CD4-positive, alpha-beta T cell (primary cell): ENCODE measurements around the gene TADA3. TPM values are rescaled to one million over a fixed set of nuclear protein-coding genes. Genes with fewer than 3 reads are reported as not detected.

Experiments used
- ATAC-seq: fragments of 200-7000 bp; cut with Tn5 transposase; one replicate; pipeline ENCODE4 v1.10.0; 2022; ENCODE audit warnings: mild to moderate bottlenecking; ENCODE audit not compliant: poor library complexity
- CTCF ChIA-PET: fragments of 350-600 bp; sonication (Branson Sonifier 250); formaldehyde crosslinking; loops from one replicate; lab custom pipeline; 2021; ENCODE audit warnings: antibody characterized with exemption, inconsistent platforms; lab: Charles Lee
- POLR2A ChIA-PET: fragments of 350-600 bp; sonication (Branson Sonifier 250); formaldehyde crosslinking; loops from one replicate; lab custom pipeline; 2021; ENCODE audit warnings: antibody characterized with exemption, inconsistent platforms; lab: Charles Lee
- DNase-seq, 14 experiments: peaks; one replicate each; pipeline ENCODE4 v3.0.0-alpha.2; 2013 to 2020; ENCODE audit warnings: mixed read lengths in 2 of 14
- H3K27ac ChIP-seq, 2 donors: one replicate each; pipeline versions ENCODE4 v1.5.1 to v1.7.0; 2013; ENCODE audit warnings: low read length in 2 of 2, low read depth in 1 of 2, mild to moderate bottlenecking in 1 of 2
- H3K27me3 ChIP-seq, 2 experiments: 1 replicate in 1 of 2; 2 replicates in 1 of 2; pipeline versions ENCODE4 v1.6.1 to v1.7.0; 2013; ENCODE audit warnings: low read length in 2 of 2, control low read depth in 1 of 2, mild to moderate bottlenecking in 1 of 2, moderate library complexity in 1 of 2; ENCODE audit not compliant: insufficient read depth in 2 of 2, control insufficient read depth in 1 of 2
- H3K36me3 ChIP-seq: one replicate; pipeline ENCODE4 v1.6.1; 2013; ENCODE audit warnings: low read length, control low read depth; ENCODE audit not compliant: insufficient read depth
- H3K4me1 ChIP-seq: one replicate; pipeline ENCODE4 v1.6.1; 2013; ENCODE audit warnings: low read length, control low read depth; ENCODE audit not compliant: insufficient read depth
- H3K4me3 ChIP-seq: one replicate; pipeline ENCODE4 v1.5.1; 2013; ENCODE audit warnings: mild to moderate bottlenecking, low read length, moderate library complexity
- H3K9me3 ChIP-seq, 2 experiments: 1 replicate in 1 of 2; 2 replicates in 1 of 2; pipeline versions ENCODE4 v1.6.1 to v1.7.0; 2013; ENCODE audit warnings: low read length in 2 of 2, mild to moderate bottlenecking in 2 of 2, control low read depth in 1 of 2, moderate library complexity in 1 of 2; ENCODE audit not compliant: control insufficient read depth in 1 of 2, insufficient read depth in 1 of 2
- H3K27ac Mint-ChIP-seq: one replicate; pipeline ENCODE4 v1.8.0; 2020; ENCODE audit warnings: mixed read lengths
- H3K27me3 Mint-ChIP-seq: one replicate; pipeline ENCODE4 v1.8.0; 2021; ENCODE audit warnings: mixed read lengths
- H3K36me3 Mint-ChIP-seq: one replicate; pipeline ENCODE4 v1.8.0; 2021; ENCODE audit warnings: low read depth, mixed read lengths
- H3K4me1 Mint-ChIP-seq: one replicate; pipeline ENCODE4 v1.8.0; 2021; ENCODE audit warnings: low read depth, mixed read lengths
- H3K4me3 Mint-ChIP-seq: one replicate; pipeline ENCODE4 v1.8.0; 2020; ENCODE audit warnings: mild to moderate bottlenecking, mixed read lengths
- H3K9me3 Mint-ChIP-seq: one replicate; pipeline ENCODE4 v1.8.0; 2020; ENCODE audit warnings: mixed read lengths
- CTCF ChIP-seq: fragments of 200-600 bp; IDR thresholded peaks from one replicate; pipeline ENCODE4 v1.8.0; 2022; ENCODE audit warnings: antibody characterized with exemption, mild to moderate bottlenecking
- intact Hi-C, 2 experiments: fragments of 100-400 bp; cut with DNase I in 1 of 2; cut with micrococcal nuclease in 1 of 2; formaldehyde crosslinking; loops; one replicate each; pipeline versions ENCODE4 v1.15.1 to v1.9.0; 2023 to 2025; cut with DNase I, micrococcal nuclease
- total RNA-seq, 174 experiments: library from RNA in 2 of 174; stranded (reverse) in 2 of 174; gene quantifications; one replicate each; pipeline ENCODE4 v1.2.3 and lab custom pipeline; 2021 to 2026

Gene TADA3
- total RNA-seq, 2 experiments from 2014 or later, result 14.7 to 16.5 TPM

- DNase-seq (no peak), ATAC-seq (no peak)
- Histone ChIP-seq H3K36me3 (peaks cover 89% of the 10 kb centered on the region), H3K27ac (no peak overlapping the region), H3K4me1 (peaks cover 34% of the 10 kb centered on the region), H3K9me3 (no peaks in the 10 kb centered on the region), H3K27me3 (no peaks in the 10 kb centered on the region), H3K4me3 (no peak overlapping the region)
- intact Hi-C loops, result no loop called here
- no peak overlapping the region for H3K4me3 Mint-ChIP-seq
- CTCF ChIA-PET, result no interaction called here
- no peak for TF ChIP-seq CTCF
- peaks cover 75% of the 10 kb centered on the region for H3K36me3 Mint-ChIP-seq
- peaks cover 53% of the 10 kb centered on the region for H3K4me1 Mint-ChIP-seq
- H3K9me3 Mint-ChIP-seq, result no peaks in the 10 kb centered on the region
- POLR2A ChIA-PET, result no interaction called here
- no peaks in the 10 kb centered on the region for H3K27me3 Mint-ChIP-seq
- H3K27ac Mint-ChIP-seq, result no peak overlapping the region
Observed at GRCh38 chr3:9785602-9786001, 6.7 kb downstream of the TADA3 start.

DNA sequence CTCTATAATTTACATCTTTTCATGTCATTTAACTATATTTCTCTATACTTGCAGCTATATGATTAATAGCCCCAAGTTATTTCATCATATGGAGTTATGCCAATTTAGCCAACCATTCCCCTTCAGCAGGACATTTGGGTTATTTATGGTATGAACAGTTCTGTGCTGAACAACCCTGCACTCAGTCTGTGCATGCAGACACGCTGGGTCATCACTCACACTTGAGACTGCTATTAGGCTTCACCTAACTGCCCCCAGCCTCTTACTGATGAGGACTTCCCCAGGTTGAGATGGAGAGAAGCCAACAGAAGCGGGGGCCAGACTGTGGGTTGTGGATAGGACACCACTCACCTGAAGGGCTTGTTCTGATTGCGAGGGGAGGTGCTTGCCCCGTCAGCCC lies 7.3 kb downstream of the TADA3 start:
- Mint-ChIP-seq H3K9me3 (no peaks in the 10 kb centered on the region), H3K4me1 (peaks cover 53% of the 10 kb centered on the region), H3K27me3 (no peaks in the 10 kb centered on the region), H3K36me3 (peaks cover 70% of the 10 kb centered on the region), H3K27ac (no peak overlapping the region), H3K4me3 (no peak overlapping the region)
- ChIA-PET CTCF (interaction anchor here (0.6 kb wide), 1 partner anchor 14 kb away, joined by 3 read pairs; no protein-coding TSS in a partner anchor), POLR2A (no interaction called here)
- intact Hi-C loops, result no loop called here
- DNase-seq (no peak), ATAC-seq (no peak)
- H3K4me3 ChIP-seq, result no peak overlapping the region
- H3K9me3 ChIP-seq, result no peaks in the 10 kb centered on the region
- no peaks in the 10 kb centered on the region for H3K27me3 ChIP-seq
- H3K36me3 ChIP-seq, result peaks cover 82% of the 10 kb centered on the region
- H3K4me1 ChIP-seq, result peaks cover 36% of the 10 kb centered on the region
- no peak overlapping the region for H3K27ac ChIP-seq
- no peak for TF ChIP-seq CTCF

DNA sequence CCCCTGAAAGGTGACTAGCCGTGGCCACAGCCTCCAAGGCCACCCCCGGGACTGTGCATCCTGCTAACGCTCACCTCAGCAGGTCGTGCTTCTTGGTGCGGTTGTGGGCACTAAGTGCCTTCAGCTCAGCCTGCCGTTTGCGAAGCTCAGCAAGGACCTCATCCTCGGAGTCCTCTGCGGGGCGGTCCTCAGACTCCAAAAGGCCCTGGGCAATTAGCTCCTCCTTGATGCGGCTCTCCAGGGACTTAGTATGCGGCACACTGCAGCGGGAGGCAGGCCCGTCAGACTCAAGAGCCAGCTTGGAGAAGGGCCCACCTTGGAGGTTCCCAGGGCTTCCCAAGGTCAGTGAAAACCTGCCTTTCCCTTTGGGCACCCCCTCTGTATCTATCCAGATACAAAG lies 8.3 kb downstream of the TADA3 start:
- Histone ChIP-seq H3K27me3 (no peaks in the 10 kb centered on the region), H3K36me3 (peaks cover 72% of the 10 kb centered on the region), H3K9me3 (no peaks in the 10 kb centered on the region), H3K4me1 (peaks cover 46% of the 10 kb centered on the region), H3K27ac (no peak overlapping the region), H3K4me3 (no peak overlapping the region)
- DNase-seq (no peak), ATAC-seq (no peak)
- H3K4me1 Mint-ChIP-seq, result peaks cover 57% of the 10 kb centered on the region
- intact Hi-C loops, result no loop called here
- no peak overlapping the region for H3K4me3 Mint-ChIP-seq
- no peak overlapping the region for H3K27ac Mint-ChIP-seq
- H3K36me3 Mint-ChIP-seq, result peaks cover 63% of the 10 kb centered on the region
- H3K27me3 Mint-ChIP-seq, result no peaks in the 10 kb centered on the region
- TF ChIP-seq CTCF, result no peak
- CTCF ChIA-PET, result no interaction called here
- POLR2A ChIA-PET, result no interaction called here
- no peaks in the 10 kb centered on the region for H3K9me3 Mint-ChIP-seq
